GM12878 (cell line): ENCODE data around the gene ARL4C. TPM values are rescaled to one million over a fixed set of nuclear protein-coding genes. Genes with fewer than 3 reads are reported as not detected.

ENCODE experiments used
- ATAC-seq: fragments of 200-7000 bp; cut with Tn5 transposase; 3 replicates; pipeline ENCODE4 v1.9.1; 2020; ENCODE audit warnings: mild to moderate bottlenecking, moderate library complexity
- BruUV-seq: library from RNA; stranded (reverse); fragments of 400-500 nt; replicated peaks from 2 replicates; lab custom pipeline; 2021; lab: Mats Ljungman, UMichigan
- CTCF ChIA-PET: fragments of 300-600 bp; sonication (Branson Sonifier 250); formaldehyde crosslinking; extraction: SDS; loops from one replicate; lab custom pipeline; 2021; ENCODE audit warnings: inconsistent platforms; lab: Yijun Ruan, JAX
- POLR2A ChIA-PET: fragments of 350-600 bp; formaldehyde crosslinking; extraction: SDS; loops from one replicate; lab custom pipeline; 2021; ENCODE audit warnings: inconsistent platforms; lab: Charles Lee
- RAD21 ChIA-PET: fragments of 300-600 bp; sonication (Branson Sonifier 250); formaldehyde crosslinking; loops from one replicate; lab custom pipeline; 2023; ENCODE audit warnings: antibody characterized with exemption; ENCODE audit not compliant: unreplicated experiment; lab: Charles Lee
- SMC1A ChIA-PET: fragments of 300-600 bp; sonication (Branson Sonifier 250); formaldehyde crosslinking; loops from one replicate; lab custom pipeline; 2023; ENCODE audit not compliant: unreplicated experiment, uncharacterized antibody; lab: Charles Lee
- DNase-seq: peaks from one replicate; pipeline ENCODE4 v3.0.0-alpha.2; 2011; ENCODE audit warnings: low read depth, low spot score
- FAIRE-seq: peaks from 3 replicates; lab custom pipeline; 2011; peaks lifted over from hg19 to GRCh38; lab: Jason Lieb, UNC
- H2AFZ ChIP-seq: 2 replicates; pipeline ENCODE4 v1.6.0; 2011; ENCODE audit warnings: low read depth, low read length, control low read depth; ENCODE audit not compliant: control insufficient read depth
- H3K27ac ChIP-seq: 2 replicates; pipeline ENCODE4 v1.5.1; 2011; ENCODE audit warnings: control low read depth; ENCODE audit not compliant: control insufficient read depth, insufficient read depth
- H3K27me3 ChIP-seq, 2 experiments: replicated peaks in 1 of 2; 2 replicates each; pipeline versions ENCODE4 v1.6.0 to v1.6.1; 2011; ENCODE audit warnings: low read length in 1 of 2; ENCODE audit not compliant: control insufficient read depth in 2 of 2, insufficient read depth in 2 of 2
- H3K36me3 ChIP-seq, 2 experiments: 2 replicates each; pipeline ENCODE4 v1.5.1; 2011; ENCODE audit warnings: low read length in 1 of 2; ENCODE audit not compliant: control insufficient read depth in 2 of 2, insufficient read depth in 2 of 2
- H3K4me1 ChIP-seq: 2 replicates; pipeline ENCODE4 v1.6.1; 2011; ENCODE audit warnings: mild to moderate bottlenecking, low read length, moderate library complexity, mixed read lengths; ENCODE audit not compliant: control insufficient read depth, insufficient read depth
- H3K4me2 ChIP-seq: 2 replicates; pipeline ENCODE4 v1.6.0; 2011; ENCODE audit warnings: control low read depth; ENCODE audit not compliant: control insufficient read depth, insufficient read depth
- H3K4me3 ChIP-seq: fragments of 200-600 bp; sonication (generic); 2 replicates; pipeline ENCODE4 v1.5.1; 2016
- H3K79me2 ChIP-seq: 2 replicates; pipeline ENCODE4 v1.6.0; 2011; ENCODE audit warnings: low read length; ENCODE audit not compliant: control insufficient read depth, insufficient read depth
- H3K9ac ChIP-seq: 2 replicates; pipeline ENCODE4 v1.8.0; 2011; ENCODE audit warnings: low read length, control low read depth, mixed read lengths; ENCODE audit not compliant: control insufficient read depth, insufficient read depth
- H3K9me3 ChIP-seq: replicated peaks from 3 replicates; pipeline ENCODE4 v1.5.1; 2011; ENCODE audit warnings: mild to moderate bottlenecking, low read length; ENCODE audit not compliant: control insufficient read depth, insufficient read depth
- H4K20me1 ChIP-seq: 2 replicates; pipeline ENCODE4 v1.6.0; 2011; ENCODE audit not compliant: control insufficient read depth, insufficient read depth
- CBX5 ChIP-seq: sonication (generic); IDR thresholded peaks from 2 replicates; pipeline ENCODE4 v1.6.1; 2016; ENCODE audit warnings: low read depth, moderate library complexity, mild to moderate bottlenecking, inconsistent platforms
- DPF2 ChIP-seq: fragments of 450-650 bp; IDR thresholded peaks from 2 replicates; pipeline ENCODE4 v1.6.1; 2017; ENCODE audit warnings: mild to moderate bottlenecking
- ESRRA ChIP-seq: IDR thresholded peaks from 2 replicates; pipeline ENCODE4 v1.6.1; 2012; ENCODE audit warnings: mild to moderate bottlenecking, low read length, improper control_type of control experiment
- GATAD2B ChIP-seq: fragments of 450-650 bp; conservative IDR thresholded peaks from 2 replicates; pipeline ENCODE4 v1.6.1; 2017; ENCODE audit warnings: low read depth, mild to moderate bottlenecking, moderate library complexity
- NFYA ChIP-seq: IDR thresholded peaks from 2 replicates; pipeline ENCODE4 v1.6.1; 2011; ENCODE audit warnings: low read depth, mild to moderate bottlenecking, low read length, improper control_type of control experiment, borderline replicate concordance
- RAD21 ChIP-seq: IDR thresholded peaks from 2 replicates; pipeline ENCODE4 v1.6.1; 2011; ENCODE audit warnings: mild to moderate bottlenecking, low read depth, low read length, moderate library complexity; ENCODE audit not compliant: insufficient read depth
- SMC3 ChIP-seq: IDR thresholded peaks from 2 replicates; pipeline ENCODE4 v1.6.1; 2011; ENCODE audit warnings: low read length, improper control_type of control experiment, borderline replicate concordance
- TAF1 ChIP-seq: IDR thresholded peaks from 2 replicates; pipeline ENCODE4 v1.6.1; 2011; ENCODE audit warnings: mild to moderate bottlenecking, low read depth, low read length, borderline replicate concordance
- WGBS: methylation state at CpG from one replicate; pipeline ENCODE4 v1.1.6; 2016; ENCODE audit warnings: low lambda C conversion rate; ENCODE audit not compliant: insufficient replicate concordance, insufficient coverage; ENCODE audit errors: missing lambda C conversion rate; 5-methylcytosine and 5-hydroxymethylcytosine counted together
- in situ Hi-C: fragments of 300-500 bp; cut with MboI; formaldehyde crosslinking; loops from 9 replicates; pipeline ENCODE4 v1.14.3; 2018; ENCODE audit warnings: mixed read lengths
- intact Hi-C: fragments of 100-400 bp; cut with micrococcal nuclease; formaldehyde crosslinking; loops from one replicate; pipeline ENCODE4 v1.14.2; 2022; ENCODE audit not compliant: unreplicated experiment
- polyA plus RNA-seq, 11 experiments: library from polyadenylated mRNA; depleted of rRNA in 4 of 11; unstranded in 6 of 11; stranded (reverse) in 5 of 11; fragments of >200 nt; fragmentation: Nextera tagmentation in 4 of 11; fragmentation: Illumina TruSeq in 1 of 11; extraction: Ambion mirVana in 4 of 11; extraction: Trizol in 1 of 11; gene quantifications; 1 replicate in 1 of 11; 2 replicates in 10 of 11; pipeline versions ENCODE4 v1.2.1 to v1.2.3, GENCODE V29; 2011 to 2016; ENCODE audit warnings: inconsistent platforms in 2 of 11, missing spikeins in 2 of 11, low read depth in 1 of 11
- total RNA-seq, 4 experiments: library from RNA; depleted of rRNA in 3 of 4; stranded (reverse); fragments of >200 nt in 3 of 4; fragmentation: Illumina TruSeq in 1 of 4; extraction: Trizol in 1 of 4; gene quantifications; 2 replicates each; pipeline versions ENCODE4 v1.2.1 to v1.2.3, GENCODE V29; 2013 to 2021
- TF ChIP-seq, protein P1 (sequence below): fragments of 450-650 bp; IDR thresholded peaks from 2 replicates; pipeline ENCODE4 v1.6.1; 2018; ENCODE audit warnings: mild to moderate bottlenecking, low read depth, moderate library complexity; ENCODE audit not compliant: partially characterized antibody
- TF ChIP-seq, protein P2 (sequence below): fragments of 450-650 bp; IDR thresholded peaks from 2 replicates; pipeline ENCODE4 v1.6.1; 2016; ENCODE audit warnings: mild to moderate bottlenecking
- TF ChIP-seq, protein P3 (sequence below): fragments of 450-650 bp; IDR thresholded peaks from 2 replicates; pipeline ENCODE4 v1.6.1; 2017; ENCODE audit warnings: mild to moderate bottlenecking
- TF ChIP-seq, protein P4 (sequence below): IDR thresholded peaks from 2 replicates; pipeline ENCODE4 v1.6.1; 2011; ENCODE audit warnings: low read depth, low read length, improper control_type of control experiment, borderline replicate concordance
- TF ChIP-seq, protein P5 (sequence below): IDR thresholded peaks from 2 replicates; pipeline ENCODE4 v1.6.1; 2012; ENCODE audit warnings: low read length, inconsistent platforms

The ARL4C gene
- total and polyA plus RNA-seq, 10 of the 15 experiments (the other 5 are each of a cell fraction or from before 2014, with no cell fraction given): 0.03 to 0.72 (median 0.06) TPM; not detected in 4

DNA sequence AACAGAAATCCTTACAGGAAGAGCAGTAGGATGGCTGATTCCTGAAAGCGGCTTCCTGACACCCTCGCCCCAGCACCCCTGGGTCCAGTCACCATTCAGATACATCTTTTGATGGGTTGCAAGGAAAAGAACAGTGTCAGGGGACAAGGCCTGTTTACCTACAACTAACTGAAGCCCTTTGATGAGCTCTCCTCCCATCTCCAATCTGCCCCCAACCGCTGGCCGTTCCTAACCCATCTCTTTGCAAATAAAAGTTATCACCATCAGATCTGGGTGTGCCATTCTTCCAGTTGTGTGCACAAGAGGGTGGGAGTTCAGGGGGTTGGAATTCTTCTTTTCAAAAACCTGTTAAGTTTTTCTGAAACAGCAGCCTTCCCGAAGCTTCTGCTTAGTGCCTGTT is 48.9 kb downstream of the ARL4C start (continued):
- TF ChIP-seq, protein P1, sequence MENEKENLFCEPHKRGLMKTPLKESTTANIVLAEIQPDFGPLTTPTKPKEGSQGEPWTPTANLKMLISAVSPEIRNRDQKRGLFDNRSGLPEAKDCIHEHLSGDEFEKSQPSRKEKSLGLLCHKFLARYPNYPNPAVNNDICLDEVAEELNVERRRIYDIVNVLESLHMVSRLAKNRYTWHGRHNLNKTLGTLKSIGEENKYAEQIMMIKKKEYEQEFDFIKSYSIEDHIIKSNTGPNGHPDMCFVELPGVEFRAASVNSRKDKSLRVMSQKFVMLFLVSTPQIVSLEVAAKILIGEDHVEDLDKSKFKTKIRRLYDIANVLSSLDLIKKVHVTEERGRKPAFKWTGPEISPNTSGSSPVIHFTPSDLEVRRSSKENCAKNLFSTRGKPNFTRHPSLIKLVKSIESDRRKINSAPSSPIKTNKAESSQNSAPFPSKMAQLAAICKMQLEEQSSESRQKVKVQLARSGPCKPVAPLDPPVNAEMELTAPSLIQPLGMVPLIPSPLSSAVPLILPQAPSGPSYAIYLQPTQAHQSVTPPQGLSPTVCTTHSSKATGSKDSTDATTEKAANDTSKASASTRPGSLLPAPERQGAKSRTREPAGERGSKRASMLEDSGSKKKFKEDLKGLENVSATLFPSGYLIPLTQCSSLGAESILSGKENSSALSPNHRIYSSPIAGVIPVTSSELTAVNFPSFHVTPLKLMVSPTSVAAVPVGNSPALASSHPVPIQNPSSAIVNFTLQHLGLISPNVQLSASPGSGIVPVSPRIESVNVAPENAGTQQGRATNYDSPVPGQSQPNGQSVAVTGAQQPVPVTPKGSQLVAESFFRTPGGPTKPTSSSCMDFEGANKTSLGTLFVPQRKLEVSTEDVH: no peak
- TF ChIP-seq TAF1: no peak

DNA sequence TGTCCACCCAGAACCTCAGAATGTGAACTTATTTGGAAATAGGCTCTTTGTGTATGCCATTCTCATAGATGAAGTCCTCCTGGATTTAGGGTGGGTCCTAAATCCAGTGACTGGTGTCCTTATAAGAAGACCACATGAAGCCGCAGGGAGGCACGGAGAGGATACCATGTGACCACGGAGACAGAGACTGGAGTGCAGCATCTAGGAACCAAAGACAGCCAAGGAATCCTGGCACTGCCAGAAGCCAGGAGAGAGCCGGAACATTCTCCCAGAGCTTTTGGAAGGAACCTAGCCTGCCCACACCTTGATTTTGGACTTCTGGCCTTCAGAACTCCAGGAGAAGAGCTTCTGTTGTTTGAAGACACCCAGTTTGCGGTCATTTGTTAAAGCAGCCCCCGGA is 49.7 kb downstream of the ARL4C start:
- in situ Hi-C loops (no loop called here), intact Hi-C loops (loop anchor here (2.0 to 5.0 kb wide), 2 partner anchors 42 to 155 kb away; no protein-coding TSS in a partner anchor)
- no peak overlapping the region for H3K4me3 ChIP-seq
- H3K4me1 ChIP-seq: peaks cover 14% of the 10 kb centered on the region
- H3K36me3 ChIP-seq: no peaks in the 10 kb centered on the region
- H2AFZ ChIP-seq: no peak overlapping the region
- H3K27me3 ChIP-seq: no peaks in the 10 kb centered on the region
- no peaks in the 10 kb centered on the region for H4K20me1 ChIP-seq
- BruUV-seq: no TSS peak
- DNase-seq: no peak
- no peak for FAIRE-seq
- H3K79me2 ChIP-seq: no peaks in the 10 kb centered on the region
- ChIA-PET RAD21 (no interaction called here), CTCF (no interaction called here), POLR2A (no interaction called here), SMC1A (interaction anchor here (0.7 kb wide), 1 partner anchor 75 kb away, joined by 4 read pairs; no protein-coding TSS in a partner anchor)
- H3K27ac ChIP-seq: no peak overlapping the region
- no peak overlapping the region for H3K9ac ChIP-seq
- 93% methylated on average over 6 of the region's 6 CpGs for WGBS
- H3K4me2 ChIP-seq: no peak overlapping the region
- no peak for ATAC-seq
- no peaks in the 10 kb centered on the region for H3K9me3 ChIP-seq
- TF ChIP-seq, protein P2, sequence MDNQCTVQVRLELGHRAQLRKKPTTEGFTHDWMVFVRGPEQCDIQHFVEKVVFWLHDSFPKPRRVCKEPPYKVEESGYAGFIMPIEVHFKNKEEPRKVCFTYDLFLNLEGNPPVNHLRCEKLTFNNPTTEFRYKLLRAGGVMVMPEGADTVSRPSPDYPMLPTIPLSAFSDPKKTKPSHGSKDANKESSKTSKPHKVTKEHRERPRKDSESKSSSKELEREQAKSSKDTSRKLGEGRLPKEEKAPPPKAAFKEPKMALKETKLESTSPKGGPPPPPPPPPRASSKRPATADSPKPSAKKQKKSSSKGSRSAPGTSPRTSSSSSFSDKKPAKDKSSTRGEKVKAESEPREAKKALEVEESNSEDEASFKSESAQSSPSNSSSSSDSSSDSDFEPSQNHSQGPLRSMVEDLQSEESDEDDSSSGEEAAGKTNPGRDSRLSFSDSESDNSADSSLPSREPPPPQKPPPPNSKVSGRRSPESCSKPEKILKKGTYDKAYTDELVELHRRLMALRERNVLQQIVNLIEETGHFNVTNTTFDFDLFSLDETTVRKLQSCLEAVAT: no peak
- TF ChIP-seq CBX5 (no peak), ESRRA (no peak), SMC3 (no peak), GATAD2B (no peak), NFYA (no peak), DPF2 (no peak), RAD21 (no peak)
- TF ChIP-seq, protein P3, sequence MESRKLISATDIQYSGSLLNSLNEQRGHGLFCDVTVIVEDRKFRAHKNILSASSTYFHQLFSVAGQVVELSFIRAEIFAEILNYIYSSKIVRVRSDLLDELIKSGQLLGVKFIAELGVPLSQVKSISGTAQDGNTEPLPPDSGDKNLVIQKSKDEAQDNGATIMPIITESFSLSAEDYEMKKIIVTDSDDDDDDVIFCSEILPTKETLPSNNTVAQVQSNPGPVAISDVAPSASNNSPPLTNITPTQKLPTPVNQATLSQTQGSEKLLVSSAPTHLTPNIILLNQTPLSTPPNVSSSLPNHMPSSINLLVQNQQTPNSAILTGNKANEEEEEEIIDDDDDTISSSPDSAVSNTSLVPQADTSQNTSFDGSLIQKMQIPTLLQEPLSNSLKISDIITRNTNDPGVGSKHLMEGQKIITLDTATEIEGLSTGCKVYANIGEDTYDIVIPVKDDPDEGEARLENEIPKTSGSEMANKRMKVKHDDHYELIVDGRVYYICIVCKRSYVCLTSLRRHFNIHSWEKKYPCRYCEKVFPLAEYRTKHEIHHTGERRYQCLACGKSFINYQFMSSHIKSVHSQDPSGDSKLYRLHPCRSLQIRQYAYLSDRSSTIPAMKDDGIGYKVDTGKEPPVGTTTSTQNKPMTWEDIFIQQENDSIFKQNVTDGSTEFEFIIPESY: no peak
- TF ChIP-seq, protein P4, sequence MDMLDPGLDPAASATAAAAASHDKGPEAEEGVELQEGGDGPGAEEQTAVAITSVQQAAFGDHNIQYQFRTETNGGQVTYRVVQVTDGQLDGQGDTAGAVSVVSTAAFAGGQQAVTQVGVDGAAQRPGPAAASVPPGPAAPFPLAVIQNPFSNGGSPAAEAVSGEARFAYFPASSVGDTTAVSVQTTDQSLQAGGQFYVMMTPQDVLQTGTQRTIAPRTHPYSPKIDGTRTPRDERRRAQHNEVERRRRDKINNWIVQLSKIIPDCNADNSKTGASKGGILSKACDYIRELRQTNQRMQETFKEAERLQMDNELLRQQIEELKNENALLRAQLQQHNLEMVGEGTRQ: no peak
- TF ChIP-seq, protein P5, sequence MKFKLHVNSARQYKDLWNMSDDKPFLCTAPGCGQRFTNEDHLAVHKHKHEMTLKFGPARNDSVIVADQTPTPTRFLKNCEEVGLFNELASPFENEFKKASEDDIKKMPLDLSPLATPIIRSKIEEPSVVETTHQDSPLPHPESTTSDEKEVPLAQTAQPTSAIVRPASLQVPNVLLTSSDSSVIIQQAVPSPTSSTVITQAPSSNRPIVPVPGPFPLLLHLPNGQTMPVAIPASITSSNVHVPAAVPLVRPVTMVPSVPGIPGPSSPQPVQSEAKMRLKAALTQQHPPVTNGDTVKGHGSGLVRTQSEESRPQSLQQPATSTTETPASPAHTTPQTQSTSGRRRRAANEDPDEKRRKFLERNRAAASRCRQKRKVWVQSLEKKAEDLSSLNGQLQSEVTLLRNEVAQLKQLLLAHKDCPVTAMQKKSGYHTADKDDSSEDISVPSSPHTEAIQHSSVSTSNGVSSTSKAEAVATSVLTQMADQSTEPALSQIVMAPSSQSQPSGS: no peak
